GM19239 (cell line): ENCODE results near the gene RTN4RL1.
"Not testable (repeated sequence)": the region's sequence is repeated elsewhere in the genome, so short reads cannot be mapped to it uniquely, and the experiment has no call there.

Experiments used
- DNase-seq: peaks from one replicate; pipeline ENCODE4 v3.0.0; 2011; ENCODE audit warnings: low spot score; ENCODE audit not compliant: insufficient read length
- FAIRE-seq: peaks from 2 replicates; lab custom pipeline; 2011; peaks lifted over from hg19 to GRCh38; lab: Jason Lieb, UNC

The RTN4RL1 gene

GRCh38 chr17:2027528-2028233, 2.5 kb upstream of the RTN4RL1 start:
- no peak for FAIRE-seq
- no peak for DNase-seq

- DNase-seq (no peak), FAIRE-seq (peak; percentile 54)
Measured at GRCh38 chr17:2025622-2026309, 632 bp upstream of the RTN4RL1 start.

GRCh38 chr17:2024572-2025219, 438 bp downstream of the RTN4RL1 start:
- no peak for FAIRE-seq
- no peak for DNase-seq

- FAIRE-seq (no peak), DNase-seq (no peak)
Measured at GRCh38 chr17:2023692-2024571, 1.2 kb downstream of the RTN4RL1 start.

- DNase-seq: no peak
- FAIRE-seq: no peak
Measured at GRCh38 chr17:2023256-2023655, 1.9 kb downstream of the RTN4RL1 start.

- no peak for DNase-seq
- FAIRE-seq: no peak
Measured at GRCh38 chr17:2022647-2023240, 2.4 kb downstream of the RTN4RL1 start.

- DNase-seq: no peak
- FAIRE-seq: no peak
Measured at GRCh38 chr17:2020721-2021120, 4.4 kb downstream of the RTN4RL1 start.

GRCh38 chr17:2019723-2020122, 5.4 kb downstream of the RTN4RL1 start:
- FAIRE-seq: no peak
- no peak for DNase-seq

GRCh38 chr17:2018716-2019510, 6.2 kb downstream of the RTN4RL1 start:
- DNase-seq (no peak), FAIRE-seq (no peak)

GRCh38 chr17:2017274-2017941, 7.7 kb downstream of the RTN4RL1 start:
- no peak for FAIRE-seq
- no peak for DNase-seq

- no peak for FAIRE-seq
Measured at GRCh38 chr17:2016494-2016893, 8.6 kb downstream of the RTN4RL1 start.

GRCh38 chr17:2015314-2015713, 9.8 kb downstream of the RTN4RL1 start:
- FAIRE-seq (no peak), DNase-seq (no peak)

More at GRCh38 chr17:2016494-2016893, 8.6 kb downstream of the RTN4RL1 start:
- DNase-seq: no peak

- DNase-seq (no peak), FAIRE-seq (no peak)
Measured at GRCh38 chr17:2013994-2014317, 11.2 kb downstream of the RTN4RL1 start.

GRCh38 chr17:2013220-2013993, 11.7 kb downstream of the RTN4RL1 start:
- not testable (repeated sequence) for FAIRE-seq, DNase-seq

- no peak for DNase-seq
- FAIRE-seq: no peak
Measured at GRCh38 chr17:2012499-2012898, 12.6 kb downstream of the RTN4RL1 start.

- FAIRE-seq: no peak
- DNase-seq: no peak
Measured at GRCh38 chr17:2011411-2012371, 13.4 kb downstream of the RTN4RL1 start.

GRCh38 chr17:2009737-2010136, 15.4 kb downstream of the RTN4RL1 start:
- FAIRE-seq (no peak), DNase-seq (no peak)
